KMS-11 (cell line): ENCODE data around the gene MCAT.

Experiments used
- H2AFZ ChIP-seq: fragments of 200-600 bp; sonication (generic); 2 replicates; pipeline ENCODE4 v1.6.1; 2016; ENCODE audit warnings: antibody characterized with exemption, mixed run types, low read depth
- H3K27ac ChIP-seq: fragments of 200-600 bp; sonication (generic); 2 replicates; pipeline ENCODE4 v1.6.1; 2016; ENCODE audit warnings: mild to moderate bottlenecking, mixed run types
- H3K27me3 ChIP-seq: fragments of 200-600 bp; sonication (generic); 2 replicates; pipeline ENCODE4 v1.6.1; 2017; ENCODE audit warnings: mild to moderate bottlenecking, low read depth, mixed run types, moderate library complexity; ENCODE audit not compliant: insufficient read depth
- H3K36me3 ChIP-seq: fragments of 200-600 bp; sonication (generic); 2 replicates; pipeline ENCODE4 v1.6.1; 2017; ENCODE audit warnings: mild to moderate bottlenecking, mixed run types; ENCODE audit not compliant: insufficient read depth
- H3K4me1 ChIP-seq: fragments of 200-600 bp; sonication (generic); 2 replicates; pipeline ENCODE4 v1.6.1; 2016; ENCODE audit warnings: mild to moderate bottlenecking, low read depth, mixed run types; ENCODE audit not compliant: poor library complexity, severe bottlenecking
- H3K4me2 ChIP-seq: fragments of 200-600 bp; sonication (generic); 2 replicates; pipeline ENCODE4 v1.7.0; 2016; ENCODE audit warnings: mild to moderate bottlenecking, mixed run types
- H3K4me3 ChIP-seq: fragments of 200-600 bp; sonication (generic); IDR thresholded peaks from 2 replicates; pipeline ENCODE4 v1.6.1; 2017; ENCODE audit warnings: low read depth, low read length, mixed read lengths; ENCODE audit not compliant: insufficient read depth
- H3K79me2 ChIP-seq: fragments of 200-600 bp; sonication (generic); 2 replicates; pipeline ENCODE4 v1.6.1; 2016; ENCODE audit warnings: low read depth, mixed run types; ENCODE audit not compliant: insufficient read depth
- H3K9ac ChIP-seq: fragments of 200-600 bp; sonication (generic); 2 replicates; pipeline ENCODE4 v1.6.1; 2016; ENCODE audit warnings: mild to moderate bottlenecking, mixed run types
- H4K20me1 ChIP-seq: fragments of 200-600 bp; sonication (generic); 2 replicates; pipeline ENCODE4 v1.6.1; 2016; ENCODE audit warnings: mild to moderate bottlenecking, mixed run types; ENCODE audit not compliant: insufficient read depth
- TF ChIP-seq, protein P1 (sequence below): fragments of 200-600 bp; sonication (generic); conservative IDR thresholded peaks from 2 replicates; pipeline ENCODE4 v1.6.1; 2017; ENCODE audit warnings: low read depth, mild to moderate bottlenecking, antibody characterized with exemption, low read length, moderate library complexity, mixed read lengths

MCAT gene, protein sequence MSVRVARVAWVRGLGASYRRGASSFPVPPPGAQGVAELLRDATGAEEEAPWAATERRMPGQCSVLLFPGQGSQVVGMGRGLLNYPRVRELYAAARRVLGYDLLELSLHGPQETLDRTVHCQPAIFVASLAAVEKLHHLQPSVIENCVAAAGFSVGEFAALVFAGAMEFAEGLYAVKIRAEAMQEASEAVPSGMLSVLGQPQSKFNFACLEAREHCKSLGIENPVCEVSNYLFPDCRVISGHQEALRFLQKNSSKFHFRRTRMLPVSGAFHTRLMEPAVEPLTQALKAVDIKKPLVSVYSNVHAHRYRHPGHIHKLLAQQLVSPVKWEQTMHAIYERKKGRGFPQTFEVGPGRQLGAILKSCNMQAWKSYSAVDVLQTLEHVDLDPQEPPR

DNA sequence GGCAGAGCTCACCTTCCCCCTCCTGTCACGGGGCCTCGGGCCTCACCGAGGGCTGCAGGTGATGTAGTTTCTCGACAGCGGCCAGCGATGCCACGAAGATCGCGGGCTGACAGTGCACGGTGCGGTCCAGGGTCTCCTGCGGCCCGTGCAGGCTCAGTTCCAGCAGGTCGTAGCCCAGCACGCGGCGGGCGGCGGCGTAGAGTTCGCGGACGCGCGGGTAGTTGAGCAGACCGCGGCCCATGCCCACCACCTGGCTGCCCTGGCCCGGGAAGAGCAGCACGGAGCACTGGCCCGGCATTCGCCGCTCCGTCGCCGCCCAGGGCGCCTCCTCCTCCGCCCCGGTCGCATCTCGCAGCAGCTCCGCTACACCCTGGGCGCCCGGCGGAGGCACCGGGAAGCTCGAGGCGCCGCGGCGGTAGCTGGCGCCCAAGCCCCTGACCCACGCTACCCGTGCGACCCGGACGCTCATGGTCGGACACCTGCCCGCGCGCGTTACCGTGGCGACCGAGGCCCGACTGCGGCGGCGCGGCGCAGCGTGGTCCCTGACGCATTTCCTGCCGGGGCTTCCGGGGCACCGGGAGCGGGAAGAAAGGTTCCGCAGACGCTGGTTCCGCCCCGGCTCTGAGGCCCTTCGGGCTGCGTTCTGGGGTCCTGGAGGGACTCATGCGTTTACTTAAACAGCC, at the start of gene MCAT:
Gene MCAT (minus strand): TSS at position 519 of the 683 bp plus-strand sequence. CDS start 50 bp downstream, at position 469.
- Histone ChIP-seq H3K4me3 (no peak within 1 kb of the TSS), H2AFZ (peak within 1 kb of the TSS; percentile 82), H3K4me2 (peak within 1 kb of the TSS; percentile 81; the same call in 1 of the 2 replicates), H4K20me1 (no peaks in the 10 kb centered on the region), H3K27me3 (no peaks in the 10 kb centered on the region), H3K79me2 (peaks cover 15% of the 10 kb centered on the region), H3K9ac (peak within 1 kb of the TSS; percentile 75), H3K4me1 (peaks cover 23% of the 10 kb centered on the region), H3K36me3 (no peaks in the 10 kb centered on the region), H3K27ac (peak within 1 kb of the TSS; percentile 70)
- TF ChIP-seq, protein P1, sequence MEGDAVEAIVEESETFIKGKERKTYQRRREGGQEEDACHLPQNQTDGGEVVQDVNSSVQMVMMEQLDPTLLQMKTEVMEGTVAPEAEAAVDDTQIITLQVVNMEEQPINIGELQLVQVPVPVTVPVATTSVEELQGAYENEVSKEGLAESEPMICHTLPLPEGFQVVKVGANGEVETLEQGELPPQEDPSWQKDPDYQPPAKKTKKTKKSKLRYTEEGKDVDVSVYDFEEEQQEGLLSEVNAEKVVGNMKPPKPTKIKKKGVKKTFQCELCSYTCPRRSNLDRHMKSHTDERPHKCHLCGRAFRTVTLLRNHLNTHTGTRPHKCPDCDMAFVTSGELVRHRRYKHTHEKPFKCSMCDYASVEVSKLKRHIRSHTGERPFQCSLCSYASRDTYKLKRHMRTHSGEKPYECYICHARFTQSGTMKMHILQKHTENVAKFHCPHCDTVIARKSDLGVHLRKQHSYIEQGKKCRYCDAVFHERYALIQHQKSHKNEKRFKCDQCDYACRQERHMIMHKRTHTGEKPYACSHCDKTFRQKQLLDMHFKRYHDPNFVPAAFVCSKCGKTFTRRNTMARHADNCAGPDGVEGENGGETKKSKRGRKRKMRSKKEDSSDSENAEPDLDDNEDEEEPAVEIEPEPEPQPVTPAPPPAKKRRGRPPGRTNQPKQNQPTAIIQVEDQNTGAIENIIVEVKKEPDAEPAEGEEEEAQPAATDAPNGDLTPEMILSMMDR: no peak

DNA sequence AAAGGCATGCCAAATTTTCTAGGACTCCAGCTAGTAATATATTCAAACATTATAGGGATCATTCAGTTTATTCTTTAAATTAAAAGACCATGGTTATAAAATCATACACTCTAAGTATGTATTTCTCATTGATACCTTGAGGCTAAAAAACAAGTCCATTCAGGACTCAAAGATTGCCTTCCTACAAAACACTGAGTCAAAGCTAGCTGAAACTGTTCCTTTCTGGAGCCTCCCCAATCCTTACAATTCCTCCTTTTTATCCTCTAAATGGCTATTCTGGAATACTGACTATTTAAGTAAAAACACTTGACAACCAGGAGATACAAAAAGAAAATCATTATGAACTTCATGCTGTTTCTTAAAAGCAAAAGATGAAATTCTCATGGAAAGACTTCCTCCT, 48.6 kb upstream of the MCAT start:
- peaks cover 6% of the 10 kb centered on the region for H3K4me1 ChIP-seq
- H2AFZ ChIP-seq: no peak overlapping the region
- H4K20me1 ChIP-seq: no peaks in the 10 kb centered on the region
- H3K4me3 ChIP-seq: no peak overlapping the region
- H3K36me3 ChIP-seq: no peaks in the 10 kb centered on the region
- H3K79me2 ChIP-seq: no peaks in the 10 kb centered on the region
- TF ChIP-seq, protein P1: no peak
- H3K27me3 ChIP-seq: peaks cover 25% of the 10 kb centered on the region; the same call in 1 of the 2 replicates
- no peak overlapping the region for H3K9ac ChIP-seq
- no peak overlapping the region for H3K4me2 ChIP-seq
- H3K27ac ChIP-seq: no peak overlapping the region

DNA sequence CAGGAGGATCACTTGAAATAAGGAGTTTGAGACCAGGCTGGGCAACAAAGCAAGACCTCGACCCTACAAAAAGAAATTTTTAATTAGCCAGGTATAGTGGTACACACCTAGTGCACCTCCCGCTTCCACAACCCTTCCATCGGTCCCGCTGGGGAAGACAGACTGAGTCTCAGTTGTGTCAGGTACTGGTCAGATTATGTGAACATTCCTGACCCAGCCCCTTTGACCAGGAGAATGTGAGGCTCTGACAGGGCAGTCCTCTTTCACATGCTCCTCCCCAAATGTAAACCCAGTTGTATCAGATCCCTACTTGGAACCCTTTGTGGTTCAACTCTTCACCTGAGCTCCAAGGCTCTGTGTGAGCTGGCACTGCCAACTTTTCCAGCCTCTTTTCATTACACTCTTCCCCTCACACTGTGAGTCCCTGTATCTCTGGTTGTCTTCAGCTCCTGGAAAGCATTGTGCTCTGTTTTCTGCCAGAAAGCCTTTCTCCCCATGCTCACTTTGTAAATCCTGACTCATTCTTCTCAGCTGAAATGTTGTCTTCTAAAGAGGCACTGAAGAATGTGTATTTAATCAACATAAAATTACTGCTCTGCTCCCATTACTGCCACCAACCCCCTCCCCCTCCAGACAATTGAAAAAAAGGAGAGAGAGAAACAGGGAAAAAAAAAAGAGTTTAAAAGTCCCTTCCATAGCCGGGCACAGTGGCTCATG, 45.8 kb upstream of the MCAT start:
- Histone ChIP-seq H3K4me2 (no peak overlapping the region), H3K27me3 (peaks cover 10% of the 10 kb centered on the region; the same call in 1 of the 2 replicates), H3K79me2 (peaks cover 22% of the 10 kb centered on the region), H3K4me3 (no peak overlapping the region), H3K9ac (no peak overlapping the region), H4K20me1 (no peaks in the 10 kb centered on the region), H3K27ac (no peak overlapping the region), H3K36me3 (no peaks in the 10 kb centered on the region), H2AFZ (no peak overlapping the region), H3K4me1 (peaks cover 20% of the 10 kb centered on the region)
- TF ChIP-seq, protein P1: no peak
